SU-DHL-6 (cell line): ENCODE measurements around the gene CANT1.

Experiments used
- CTCF ChIP-seq: fragments of 200-600 bp; sonication (generic); IDR thresholded peaks from one replicate; pipeline ENCODE4 v1.5.1; 2017; ENCODE audit warnings: antibody characterized with exemption, mild to moderate bottlenecking, low read length, moderate library complexity; ENCODE audit not compliant: insufficient read depth, poor library complexity, severe bottlenecking
- EZH2phosphoT487 ChIP-seq: fragments of 200-600 bp; sonication (generic), shearing (Covaris generic); conservative IDR thresholded peaks from 2 replicates; pipeline ENCODE4 v1.6.1; 2018; ENCODE audit warnings: mild to moderate bottlenecking, antibody characterized with exemption, low read length, moderate library complexity, mixed read lengths

- TF ChIP-seq CTCF (no peak), EZH2phosphoT487 (no peak)
These were observed 18.4 kb upstream of the CANT1 start for GRCh38 chr17:79027925-79028491.
